Measurements from ENCODE around the gene CTCF. TPM values are rescaled to one million over a fixed set of nuclear protein-coding genes. Genes with fewer than 3 reads are reported as not detected.
A peak's percentile ranks its signal among the peaks of the same experiment; 100 is the strongest.

The CTCF gene
- total and polyA plus RNA-seq, 2 donors (not counting 1 experiment from before 2014, with no cell fraction given) = 20.0 to 20.9 TPM

GRCh38 chr16:67518676-67519075, 43.6 kb upstream of the CTCF start:
- peaks cover 16% of the 10 kb centered on the region for H3K4me1 ChIP-seq (ENCODE audit: control insufficient read depth, extremely low read depth, insufficient read depth, low read length)
- H3K79me2 ChIP-seq (ENCODE audit: control insufficient read depth, insufficient read depth, low read length) = no peaks in the 10 kb centered on the region
- H3K27me3 ChIP-seq (ENCODE audit: control insufficient read depth, insufficient read depth, low read length) = no peaks in the 10 kb centered on the region
- no peak overlapping the region for H3K4me2 ChIP-seq (ENCODE audit: extremely low read depth, insufficient read depth, low read length)
- no peak overlapping the region for H2AFZ ChIP-seq (ENCODE audit: low read length)
- no peak overlapping the region for H3K4me3 ChIP-seq (replicated peaks in 1 of 4; ENCODE audit: control extremely low read depth in 1 of 4, insufficient read depth in 1 of 4, low read depth in 3 of 4, low read length in 4 of 4)
- H3K9ac ChIP-seq (ENCODE audit: insufficient read depth, low read length) = no peak overlapping the region
- TF ChIP-seq CTCF (conservative IDR thresholded peaks at IDR 0.05 in 1 of 2, IDR thresholded peaks at IDR 0.05 in 1 of 2; ENCODE audit: low read depth in 1 of 2, low read length in 2 of 2) (no peak), EZH2 (IDR thresholded peaks at IDR 0.05; ENCODE audit: low read length, missing control alignments) (no peak)
- H3K9me3 ChIP-seq (ENCODE audit: control insufficient read depth, insufficient read depth, low read depth, low read length) = no peaks in the 10 kb centered on the region
- H4K20me1 ChIP-seq (ENCODE audit: control insufficient read depth, extremely low read depth, insufficient read depth, low read length) = no peaks in the 10 kb centered on the region
- no peaks in the 10 kb centered on the region for H3K36me3 ChIP-seq (ENCODE audit: control insufficient read depth, insufficient read depth, low read length)
- H3K27ac ChIP-seq (ENCODE audit: insufficient read depth, low read length) = no peak overlapping the region
- DNase-seq (ENCODE audit: low read depth in 2 of 2) = no peak

DNA sequence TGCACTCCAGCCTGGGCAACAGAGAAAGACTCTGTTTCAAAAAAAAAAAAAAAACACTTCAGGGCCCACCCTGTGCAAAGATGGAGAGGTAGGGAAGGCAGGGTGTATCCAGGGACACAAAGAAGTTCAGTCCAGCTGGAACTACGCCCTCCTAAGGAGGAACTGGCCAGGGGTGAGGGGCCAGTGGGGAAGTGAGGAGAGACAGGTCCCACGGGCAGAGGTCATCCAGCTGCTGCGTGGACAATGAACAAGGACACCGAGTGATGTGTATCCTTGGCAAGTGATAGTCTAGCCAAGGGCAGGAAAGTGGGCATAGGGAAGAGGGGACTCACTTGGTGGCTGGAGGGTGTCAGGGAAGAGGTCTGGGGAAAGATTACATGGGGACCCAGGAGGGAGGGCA, 43.1 kb upstream of the CTCF start:
- Histone ChIP-seq H3K9ac (ENCODE audit: insufficient read depth, low read length) (no peak overlapping the region), H3K4me3 (replicated peaks in 1 of 4; ENCODE audit: control extremely low read depth in 1 of 4, insufficient read depth in 1 of 4, low read depth in 3 of 4, low read length in 4 of 4) (no peak overlapping the region), H3K4me2 (ENCODE audit: extremely low read depth, insufficient read depth, low read length) (no peak overlapping the region), H3K36me3 (ENCODE audit: control insufficient read depth, insufficient read depth, low read length) (no peaks in the 10 kb centered on the region), H3K27ac (ENCODE audit: insufficient read depth, low read length) (no peak overlapping the region), H3K79me2 (ENCODE audit: control insufficient read depth, insufficient read depth, low read length) (no peaks in the 10 kb centered on the region), H3K27me3 (ENCODE audit: control insufficient read depth, insufficient read depth, low read length) (no peaks in the 10 kb centered on the region), H3K4me1 (ENCODE audit: control insufficient read depth, extremely low read depth, insufficient read depth, low read length) (peaks cover 16% of the 10 kb centered on the region), H4K20me1 (ENCODE audit: control insufficient read depth, extremely low read depth, insufficient read depth, low read length) (no peaks in the 10 kb centered on the region), H2AFZ (ENCODE audit: low read length) (no peak overlapping the region), H3K9me3 (ENCODE audit: control insufficient read depth, insufficient read depth, low read depth, low read length) (no peaks in the 10 kb centered on the region)
- no peak for TF ChIP-seq EZH2 (IDR thresholded peaks at IDR 0.05; ENCODE audit: low read length, missing control alignments)
- no peak for DNase-seq (ENCODE audit: low read depth in 2 of 2)

- DNase-seq (ENCODE audit: low read depth in 2 of 2) = peak; percentile 88 to 94
- Histone ChIP-seq H3K4me2 (ENCODE audit: extremely low read depth, insufficient read depth, low read length) (peak overlapping the region; percentile 100), H4K20me1 (ENCODE audit: control insufficient read depth, extremely low read depth, insufficient read depth, low read length) (no peaks in the 10 kb centered on the region), H3K79me2 (ENCODE audit: control insufficient read depth, insufficient read depth, low read length) (no peaks in the 10 kb centered on the region), H2AFZ (ENCODE audit: low read length) (peak overlapping the region; percentile 97), H3K9ac (ENCODE audit: insufficient read depth, low read length) (peak overlapping the region; percentile 76), H3K27me3 (ENCODE audit: control insufficient read depth, insufficient read depth, low read length) (no peaks in the 10 kb centered on the region), H3K4me1 (ENCODE audit: control insufficient read depth, extremely low read depth, insufficient read depth, low read length) (peaks cover 13% of the 10 kb centered on the region), H3K9me3 (ENCODE audit: control insufficient read depth, insufficient read depth, low read depth, low read length) (no peaks in the 10 kb centered on the region), H3K27ac (ENCODE audit: insufficient read depth, low read length) (peak overlapping the region; percentile 97), H3K36me3 (ENCODE audit: control insufficient read depth, insufficient read depth, low read length) (no peaks in the 10 kb centered on the region), H3K4me3 (replicated peaks in 1 of 4; ENCODE audit: control extremely low read depth in 1 of 4, insufficient read depth in 1 of 4, low read depth in 3 of 4, low read length in 4 of 4) (peak overlapping the region; percentile 66 to 79 (median 72))
- TF ChIP-seq EZH2 (IDR thresholded peaks at IDR 0.05; ENCODE audit: low read length, missing control alignments) (no peak), CTCF (conservative IDR thresholded peaks at IDR 0.05 in 1 of 2, IDR thresholded peaks at IDR 0.05 in 1 of 2; ENCODE audit: low read depth in 1 of 2, low read length in 2 of 2) (peak; percentile 94 to 98)
These were observed 41.1 kb upstream of the CTCF start for GRCh38 chr16:67521095-67521804.
